Right atrium auricular region (tissue), 2 donors: ENCODE measurements around the gene ITGAE. TPM values are rescaled to one million over a fixed set of nuclear protein-coding genes. Genes with fewer than 3 reads are reported as not detected.

ENCODE experiments used
- DNase-seq: peaks from one replicate; pipeline ENCODE4 v3.0.0-alpha.2; 2019; ENCODE audit warnings: low spot score
- H3K27ac ChIP-seq, 2 donors: fragments of 200-600 bp; sonication (generic); 1 replicate in 1 of 2; 2 replicates in 1 of 2; pipeline ENCODE4 v1.5.1; 2016 to 2019
- H3K27me3 ChIP-seq, 2 donors: fragments of 200-600 bp; sonication (generic); one replicate each; pipeline versions ENCODE4 v1.5.1 to v1.6.0; 2017 to 2019
- H3K36me3 ChIP-seq: fragments of 200-600 bp; sonication (generic); one replicate; pipeline ENCODE4 v1.5.1; 2016
- H3K4me1 ChIP-seq, 2 donors: fragments of 200-600 bp; sonication (generic); one replicate each; pipeline versions ENCODE4 v1.5.1 to v1.6.0; 2017 to 2019
- H3K4me3 ChIP-seq, 2 donors: fragments of 200-600 bp; sonication (generic); 1 replicate in 1 of 2; 2 replicates in 1 of 2; pipeline ENCODE4 v1.5.1; 2017 to 2019; ENCODE audit warnings: mild to moderate bottlenecking in 1 of 2, moderate library complexity in 1 of 2
- H3K9me3 ChIP-seq, 2 donors: fragments of 200-600 bp; sonication (generic); one replicate each; pipeline ENCODE4 v1.5.1; 2019
- total RNA-seq, 2 donors: library from RNA; depleted of rRNA; stranded (reverse); fragments of >200 nt; gene quantifications; one replicate each; pipeline ENCODE4 v1.1.0, GENCODE V29; 2016
- TF ChIP-seq, protein P1 (sequence below), 2 donors: fragments of 200-600 bp; sonication (generic); IDR thresholded peaks; one replicate each; pipeline ENCODE4 v1.5.1; 2019; ENCODE audit warnings: antibody characterized with exemption in 2 of 2

ITGAE gene
- total RNA-seq, 2 donors from 2014 or later = 23.4 to 26.1 TPM

GRCh38 chr17:3695129-3695722 lies 105.8 kb downstream of the ITGAE start:
- TF ChIP-seq, protein P1, sequence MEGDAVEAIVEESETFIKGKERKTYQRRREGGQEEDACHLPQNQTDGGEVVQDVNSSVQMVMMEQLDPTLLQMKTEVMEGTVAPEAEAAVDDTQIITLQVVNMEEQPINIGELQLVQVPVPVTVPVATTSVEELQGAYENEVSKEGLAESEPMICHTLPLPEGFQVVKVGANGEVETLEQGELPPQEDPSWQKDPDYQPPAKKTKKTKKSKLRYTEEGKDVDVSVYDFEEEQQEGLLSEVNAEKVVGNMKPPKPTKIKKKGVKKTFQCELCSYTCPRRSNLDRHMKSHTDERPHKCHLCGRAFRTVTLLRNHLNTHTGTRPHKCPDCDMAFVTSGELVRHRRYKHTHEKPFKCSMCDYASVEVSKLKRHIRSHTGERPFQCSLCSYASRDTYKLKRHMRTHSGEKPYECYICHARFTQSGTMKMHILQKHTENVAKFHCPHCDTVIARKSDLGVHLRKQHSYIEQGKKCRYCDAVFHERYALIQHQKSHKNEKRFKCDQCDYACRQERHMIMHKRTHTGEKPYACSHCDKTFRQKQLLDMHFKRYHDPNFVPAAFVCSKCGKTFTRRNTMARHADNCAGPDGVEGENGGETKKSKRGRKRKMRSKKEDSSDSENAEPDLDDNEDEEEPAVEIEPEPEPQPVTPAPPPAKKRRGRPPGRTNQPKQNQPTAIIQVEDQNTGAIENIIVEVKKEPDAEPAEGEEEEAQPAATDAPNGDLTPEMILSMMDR (IDR thresholded peaks at IDR 0.05) = no peak
- H3K27ac ChIP-seq = peak overlapping the region; percentile 66 to 80

GRCh38 chr17:3693829-3694231 lies 107.2 kb downstream of the ITGAE start:
- no peak overlapping the region for H3K4me3 ChIP-seq
- TF ChIP-seq, protein P1 (IDR thresholded peaks at IDR 0.05) = no peak
- H3K9me3 ChIP-seq = no peaks in the 10 kb centered on the region
- H3K27ac ChIP-seq = no peak overlapping the region
- H3K4me1 ChIP-seq = peaks cover 0 to 24% of the 10 kb centered on the region in 2 donors
- H3K27me3 ChIP-seq = peaks cover 0 to 11% of the 10 kb centered on the region in 2 donors
- DNase-seq = no peak
- no peaks in the 10 kb centered on the region for H3K36me3 ChIP-seq

More at GRCh38 chr17:3695129-3695722, 105.8 kb downstream of the ITGAE start:
- H3K27me3 ChIP-seq = peaks cover 0 to 11% of the 10 kb centered on the region in 2 donors
- no peak for DNase-seq
- H3K4me1 ChIP-seq = peaks cover 0 to 24% of the 10 kb centered on the region in 2 donors
- no peaks in the 10 kb centered on the region for H3K36me3 ChIP-seq
- no peaks in the 10 kb centered on the region for H3K9me3 ChIP-seq
- H3K4me3 ChIP-seq = peak overlapping the region; percentile 45 to 56

DNA sequence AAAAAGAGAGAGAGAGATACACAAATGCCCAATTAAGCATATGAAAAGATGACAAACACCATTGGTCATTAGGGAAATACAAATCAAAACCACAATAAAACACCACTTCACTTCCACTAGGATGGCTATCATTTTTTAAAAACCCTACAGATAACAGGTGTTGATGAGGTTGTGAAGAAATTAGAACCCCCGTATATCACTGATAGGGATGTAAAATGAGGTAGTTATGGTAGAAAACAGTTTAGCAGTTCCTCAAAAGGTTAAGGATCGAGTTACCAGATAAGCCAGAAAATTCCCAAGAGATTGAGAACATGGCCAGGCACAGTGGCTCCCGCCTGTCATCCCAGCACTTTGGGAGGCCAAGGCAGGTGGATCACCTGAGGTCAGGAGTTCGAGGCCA lies 107.8 kb downstream of the ITGAE start:
- H3K4me3 ChIP-seq = no peak overlapping the region
- no peaks in the 10 kb centered on the region for H3K36me3 ChIP-seq
- no peak overlapping the region for H3K27ac ChIP-seq
- no peak for DNase-seq
- no peaks in the 10 kb centered on the region for H3K9me3 ChIP-seq
- H3K4me1 ChIP-seq = peaks cover 0 to 24% of the 10 kb centered on the region in 2 donors
- TF ChIP-seq, protein P1 (IDR thresholded peaks at IDR 0.05) = no peak
- peaks cover 0 to 11% of the 10 kb centered on the region in 2 donors for H3K27me3 ChIP-seq

DNA sequence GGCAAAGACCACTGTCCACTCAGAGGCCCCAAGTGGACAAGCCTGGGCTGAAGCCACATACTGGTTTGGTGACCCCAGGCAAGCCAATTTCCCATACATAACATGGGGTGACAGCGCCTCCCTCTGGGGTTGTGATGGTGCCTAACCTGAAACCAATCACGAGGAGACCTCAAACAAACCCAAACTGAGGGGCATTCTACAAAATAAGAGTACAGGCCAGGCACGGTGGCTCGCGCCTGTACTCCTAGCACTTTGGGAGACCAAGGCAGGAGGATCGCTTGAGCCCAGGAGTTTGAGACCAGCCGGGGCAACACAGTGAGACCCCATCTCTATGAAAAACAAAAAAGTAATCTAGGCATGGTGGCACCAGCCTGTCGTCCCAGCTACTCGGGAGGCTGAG lies 108.6 kb downstream of the ITGAE start:
- H3K27me3 ChIP-seq = peaks cover 0 to 11% of the 10 kb centered on the region in 2 donors
- no peaks in the 10 kb centered on the region for H3K9me3 ChIP-seq
- TF ChIP-seq, protein P1 (IDR thresholded peaks at IDR 0.05) = no peak
- H3K4me3 ChIP-seq = no peak overlapping the region
- no peak overlapping the region for H3K27ac ChIP-seq
- H3K4me1 ChIP-seq = peaks cover 0 to 24% of the 10 kb centered on the region in 2 donors
- no peak for DNase-seq
- no peaks in the 10 kb centered on the region for H3K36me3 ChIP-seq

DNA sequence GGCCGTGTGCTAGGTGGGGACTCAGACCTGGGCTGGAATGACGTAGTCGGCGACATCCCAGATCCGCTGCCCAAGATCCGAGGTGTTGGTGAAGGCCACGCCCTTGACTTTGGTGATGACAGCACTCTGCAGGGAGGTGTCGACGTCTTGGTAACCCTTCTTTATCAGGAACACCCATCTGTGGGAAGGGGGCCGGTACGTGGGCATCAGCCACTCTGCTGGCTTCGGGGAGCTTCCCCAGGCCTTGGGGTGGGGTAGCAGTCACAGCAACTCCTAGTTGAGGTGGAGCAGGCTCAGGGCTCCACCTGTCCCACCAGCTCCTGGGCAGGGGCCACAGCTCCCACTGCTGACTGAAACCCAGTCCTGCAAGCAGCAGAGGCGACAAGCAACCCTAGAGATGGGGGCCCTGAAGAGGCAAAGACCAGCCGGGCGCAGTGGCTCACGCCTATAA lies 109.3 kb downstream of the ITGAE start:
- peaks cover 0 to 22% of the 10 kb centered on the region in 2 donors for H3K4me1 ChIP-seq
- no peaks in the 10 kb centered on the region for H3K36me3 ChIP-seq
- no peaks in the 10 kb centered on the region for H3K9me3 ChIP-seq
- H3K27me3 ChIP-seq = peaks cover 0 to 11% of the 10 kb centered on the region in 2 donors
- no peak overlapping the region for H3K27ac ChIP-seq
- TF ChIP-seq, protein P1 (IDR thresholded peaks at IDR 0.05) = no peak
- no peak for DNase-seq
- H3K4me3 ChIP-seq = no peak overlapping the region
